ENCODE results near the gene TBC1D14. TPM values are rescaled to one million over a fixed set of nuclear protein-coding genes. Genes with fewer than 3 reads are reported as not detected.

The TBC1D14 gene
- total and polyA plus RNA-seq, 10 of the 15 experiments (the other 5 are each of a cell fraction or from before 2014, with no cell fraction given): 0.87 to 39.3 (median 30.1) TPM

GRCh38 chr4:7058792-7059191, 149.2 kb downstream of the TBC1D14 start:
- ChIA-PET CTCF (interaction anchor here (1.6 to 5.6 kb wide), 3 partner anchors 10 to 16 kb away, joined by 5 to 41 read pairs (median 12); partner anchors contain the start of genes GRPEL1 and TADA2B), RAD21 (ENCODE audit: unreplicated experiment) (interaction anchor here (0.7 to 2.5 kb wide), 5 partner anchors 9 to 16 kb away, joined by 3 to 9 read pairs (median 6); partner anchors contain the start of genes GRPEL1 and TADA2B), SMC1A (ENCODE audit: uncharacterized antibody, unreplicated experiment) (interaction anchor here (1.0 to 3.1 kb wide), 4 partner anchors 9 to 26 kb away, joined by 3 to 20 read pairs (median 6); partner anchors contain the start of genes GRPEL1 and TADA2B), POLR2A (no interaction called here)
- Histone ChIP-seq H3K9ac (ENCODE audit: control insufficient read depth, insufficient read depth, low read length) (no peak overlapping the region), H3K27ac (ENCODE audit: control insufficient read depth, insufficient read depth) (peak overlapping the region; percentile 19; the same call in 1 of the 2 replicates), H2AFZ (ENCODE audit: control insufficient read depth, low read depth, low read length) (no peak overlapping the region), H3K4me1 (ENCODE audit: control insufficient read depth, insufficient read depth, low read length) (peaks cover 14% of the 10 kb centered on the region), H4K20me1 (ENCODE audit: control insufficient read depth, insufficient read depth) (0 out of 2 replicates have a peak, but pooled peaks cover 4% of the 10 kb centered on the region), H3K36me3 (ENCODE audit: control insufficient read depth in 2 of 2, insufficient read depth in 2 of 2, low read length in 1 of 2) (peaks cover 23 to 43% of the 10 kb centered on the region in 2 experiments), H3K9me3 (replicated peaks; ENCODE audit: control insufficient read depth, insufficient read depth, low read length) (no peaks in the 10 kb centered on the region), H3K4me3 (no peak overlapping the region), H3K4me2 (ENCODE audit: control insufficient read depth, insufficient read depth) (no peak overlapping the region; the same call in 1 of the 2 replicates), H3K79me2 (ENCODE audit: control insufficient read depth, insufficient read depth, low read length) (peaks cover 4% of the 10 kb centered on the region), H3K27me3 (replicated peaks in 1 of 2; ENCODE audit: control insufficient read depth in 2 of 2, insufficient read depth in 2 of 2, low read length in 1 of 2) (no peaks in the 10 kb centered on the region)
- peak; percentile 62 for ATAC-seq
- intact Hi-C loops (cut with micrococcal nuclease; ENCODE audit: unreplicated experiment) (loop anchor here (2.0 kb wide), 1 partner anchor 14 kb away; no protein-coding TSS in a partner anchor), in situ Hi-C loops (cut with MboI) (no loop called here)
- DNase-seq (ENCODE audit: low read depth, low spot score): no peak
- TF ChIP-seq POLR2AphosphoS2 (IDR thresholded peaks at IDR 0.05; ENCODE audit: low read depth, low read length) (0 out of 2 replicates have a peak, but pooled peaks have one; percentile 28), SUPT20H (IDR thresholded peaks at IDR 0.05; ENCODE audit: borderline replicate concordance, control insufficient read depth, low read depth, low read length) (no peak), ZBTB33 (IDR thresholded peaks at IDR 0.05) (no peak), POLR2A (IDR thresholded peaks at IDR 0.05; ENCODE audit: low read depth, low read length) (peak; percentile 6; the same call in 1 of the 2 replicates)
- FAIRE-seq: no peak
- BruUV-seq (replicated peaks): no TSS peak
- 95% methylated on average over 3 of the region's 3 CpGs for WGBS (ENCODE audit: insufficient coverage, insufficient replicate concordance, low lambda C conversion rate, missing lambda C conversion rate)
